NCI-H1694 treated with DMSO at 0.1 percent for 48 hours (cell line): ENCODE results near the gene KCNQ2.
"Not testable (repeated sequence)": the region's sequence is repeated elsewhere in the genome, so short reads cannot be mapped to it uniquely, and the experiment has no call there.

Experiments
- DNase-seq: peaks from one replicate; lab custom pipeline; 2025; lab: John Stamatoyannopoulos, UW

KCNQ2 gene

DNA sequence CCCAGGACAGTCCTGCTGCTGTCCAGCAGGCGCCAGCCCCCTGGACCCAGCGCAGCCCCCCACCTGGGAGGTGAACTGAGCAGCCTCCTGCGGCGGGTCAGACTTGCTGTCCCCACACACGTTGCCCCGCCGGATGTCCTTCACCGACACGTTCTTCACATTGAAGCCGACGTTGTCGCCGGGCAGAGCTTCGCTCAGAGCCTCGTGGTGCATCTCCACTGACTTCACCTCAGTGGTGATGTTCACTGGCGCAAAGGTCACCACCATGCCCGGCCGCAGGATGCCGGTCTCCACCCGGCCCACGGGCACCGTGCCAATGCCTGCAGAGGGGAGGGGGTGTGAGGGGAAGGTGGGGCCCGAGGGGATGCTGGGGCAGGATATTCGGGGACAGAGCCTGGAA, 18.0 kb upstream of the KCNQ2 start:
- DNase-seq, result no peak

DNA sequence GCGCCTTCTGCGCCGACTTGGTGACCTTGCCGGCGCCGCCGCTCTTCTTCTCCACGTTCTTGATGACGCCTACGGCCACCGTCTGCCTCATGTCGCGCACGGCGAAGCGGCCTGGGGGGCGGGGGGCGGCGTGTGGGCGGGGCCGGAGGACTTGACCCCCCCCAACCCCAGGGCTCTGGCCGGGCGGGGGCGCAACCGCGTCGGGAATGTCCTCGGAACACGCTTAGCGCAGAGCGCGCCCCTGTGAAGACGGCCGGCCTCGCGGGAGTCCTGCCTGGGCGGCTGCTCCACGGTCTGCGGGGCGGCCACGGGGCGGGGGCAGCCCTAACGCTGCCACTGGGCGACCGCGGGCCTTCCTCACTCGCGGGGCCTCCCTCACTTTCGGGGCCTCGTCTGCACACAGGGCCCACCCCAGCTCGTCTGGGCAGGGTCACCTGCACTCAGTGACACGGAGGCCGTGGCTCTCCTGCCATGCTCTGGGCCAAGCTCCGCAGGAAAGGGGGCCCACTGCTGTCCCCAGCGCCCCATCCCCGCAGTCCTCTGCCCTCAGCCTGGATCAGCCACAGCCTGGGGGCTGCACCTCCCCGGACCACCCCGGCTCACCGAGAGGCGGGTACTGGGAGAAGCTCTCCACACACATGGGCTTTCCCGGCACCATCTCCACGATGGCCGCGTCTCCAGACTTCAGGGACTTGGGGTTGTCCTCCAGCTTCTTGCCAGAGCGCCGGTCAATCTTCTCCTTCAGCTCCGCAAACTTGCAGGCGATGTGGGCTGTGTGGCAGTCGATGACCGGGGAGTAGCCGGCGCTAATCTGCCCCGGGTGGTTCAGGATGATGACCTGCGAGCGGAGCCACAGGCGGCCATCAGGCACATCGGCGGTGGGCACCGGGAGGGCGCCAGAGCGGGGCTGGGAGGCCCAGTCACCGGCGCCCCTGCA, 16.1 kb upstream of the KCNQ2 start:
- no peak for DNase-seq

DNA sequence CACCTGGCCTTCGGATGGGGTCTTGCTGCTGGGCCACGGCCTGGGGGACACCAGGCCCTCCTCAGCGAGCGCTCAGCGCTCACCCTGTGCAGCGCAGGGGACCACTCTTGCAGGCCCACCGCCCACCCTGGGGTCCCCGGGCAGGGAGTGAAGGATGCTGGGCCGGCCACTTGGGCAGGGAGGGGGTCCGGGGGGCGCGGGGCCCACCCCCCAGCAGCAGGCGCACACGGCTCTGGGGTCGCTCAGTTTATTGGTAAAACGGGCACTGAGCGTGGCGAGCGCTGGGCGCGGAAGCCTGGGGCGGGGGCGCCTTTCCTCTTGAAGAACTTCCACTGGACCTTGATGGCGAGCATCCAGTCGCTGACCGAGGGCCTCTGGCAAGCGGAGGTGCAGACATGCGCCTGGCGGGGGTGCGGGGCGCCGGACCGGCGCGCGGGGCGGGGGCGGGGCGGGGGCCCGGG, 15.4 kb upstream of the KCNQ2 start:
- DNase-seq, result no peak

DNA sequence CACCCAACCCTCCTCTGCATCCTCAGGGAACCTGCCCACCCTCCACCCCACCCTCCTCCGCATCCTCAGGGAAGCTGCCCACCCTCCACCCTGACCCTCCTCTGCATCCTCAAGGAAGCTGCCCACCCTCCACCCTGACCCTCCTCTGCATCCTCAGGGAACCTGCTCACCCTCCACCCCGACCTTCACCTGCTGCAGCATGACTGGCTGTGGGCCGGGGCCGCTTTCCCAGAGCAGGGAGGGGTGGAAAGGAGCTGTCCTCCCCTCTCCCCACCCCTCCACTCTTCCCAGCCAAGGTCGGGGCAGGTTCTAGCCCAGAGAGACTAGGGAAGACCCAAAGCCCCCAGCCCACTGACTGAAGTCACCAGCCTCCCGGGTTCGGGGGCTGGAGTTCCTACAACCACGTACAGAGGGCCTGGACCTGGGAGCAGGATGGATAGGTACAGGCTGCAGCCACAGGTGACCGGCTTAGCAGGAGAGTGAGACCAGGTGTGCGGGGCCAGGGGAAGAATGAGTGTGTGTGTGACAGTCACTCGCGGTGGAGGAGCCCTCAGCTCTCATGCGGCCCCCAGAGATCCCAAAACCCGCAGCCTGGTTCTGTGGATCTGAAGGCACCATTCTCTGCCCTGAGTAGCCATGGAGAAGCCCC, 14.8 kb upstream of the KCNQ2 start:
- DNase-seq, result no peak

DNA sequence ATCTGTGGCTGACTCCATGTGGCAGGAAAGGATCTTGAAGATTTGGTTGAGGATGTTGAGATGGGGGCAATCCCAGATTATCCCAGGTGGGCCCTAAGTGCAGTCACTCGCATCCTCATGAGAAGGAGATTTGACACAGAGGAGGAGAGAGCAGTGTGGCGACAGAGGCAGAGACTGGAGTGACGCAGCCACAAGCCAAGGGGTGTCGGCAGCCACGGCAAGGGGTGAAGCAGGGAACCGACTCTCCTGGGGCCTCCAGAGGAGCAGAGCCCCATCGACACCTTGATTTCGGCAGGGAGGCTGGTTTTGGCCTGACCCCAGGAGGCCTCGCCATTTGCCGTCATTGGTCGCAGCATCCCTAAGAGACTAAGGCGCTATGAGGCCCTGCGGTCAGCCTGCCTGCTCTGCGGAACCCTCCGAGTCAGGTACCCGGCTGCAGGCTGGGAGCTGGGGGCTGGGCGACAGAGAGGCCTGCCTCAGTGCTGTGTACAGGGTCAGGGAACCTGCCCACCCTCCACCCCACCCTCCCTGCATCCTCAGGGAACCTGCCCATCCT, 13.9 kb upstream of the KCNQ2 start:
- no peak for DNase-seq

DNA sequence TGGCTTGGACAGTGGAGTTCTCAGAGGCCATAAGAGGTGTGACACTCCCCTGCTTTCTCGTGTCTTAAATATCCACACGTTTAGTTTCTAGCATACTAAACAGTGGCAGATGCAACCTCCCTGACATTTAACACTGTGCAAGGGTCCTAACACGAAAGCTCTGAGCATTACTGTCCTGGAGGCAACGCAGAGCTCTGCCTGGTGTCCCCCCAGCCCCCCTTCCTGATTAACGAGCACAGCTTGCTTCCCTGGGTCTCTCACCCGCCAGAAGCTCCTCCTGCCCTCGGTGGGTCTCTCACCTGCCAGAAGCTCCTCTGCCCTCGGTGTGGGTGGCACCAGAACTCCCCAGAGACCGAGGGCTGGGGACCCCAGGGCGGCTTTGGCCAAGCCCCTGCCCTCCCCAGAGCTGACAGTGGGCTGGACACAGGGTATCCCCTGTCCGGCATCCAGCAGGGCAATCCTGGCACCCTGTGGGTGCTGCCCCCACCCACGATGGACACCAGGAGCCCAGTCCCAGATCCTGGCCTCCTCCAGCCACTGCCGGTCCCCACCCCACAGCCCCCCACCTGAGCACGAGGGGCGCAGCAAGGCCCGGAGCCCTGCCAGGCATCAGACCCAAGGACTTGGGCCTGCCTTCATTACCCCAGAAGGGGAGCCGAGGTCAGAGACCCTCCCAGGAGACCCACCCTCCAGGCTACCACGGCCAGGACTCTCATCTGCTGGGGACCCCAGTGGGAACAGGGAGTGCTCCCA, 12.4 kb upstream of the KCNQ2 start:
- DNase-seq, result no peak

DNA sequence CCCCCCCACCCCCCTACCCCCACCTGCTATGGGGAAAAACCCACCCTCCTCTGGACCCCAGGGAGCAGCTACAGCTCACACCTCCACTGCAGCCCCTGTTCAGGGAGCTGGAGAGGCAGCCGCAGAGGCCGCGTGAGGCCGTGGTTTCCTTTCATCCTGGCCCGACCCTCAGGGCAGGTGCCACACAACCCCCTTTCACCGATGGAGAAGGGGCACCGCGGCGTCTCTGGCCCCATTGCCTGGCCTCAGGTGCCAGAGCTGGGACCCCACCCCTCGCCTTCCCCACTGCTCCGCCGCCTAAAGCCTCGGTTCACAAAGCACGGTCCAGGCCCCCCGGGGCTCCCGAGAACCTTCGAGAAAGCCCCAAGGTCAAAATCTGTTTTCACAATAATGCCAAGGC, 11.8 kb upstream of the KCNQ2 start:
- DNase-seq, result no peak

DNA sequence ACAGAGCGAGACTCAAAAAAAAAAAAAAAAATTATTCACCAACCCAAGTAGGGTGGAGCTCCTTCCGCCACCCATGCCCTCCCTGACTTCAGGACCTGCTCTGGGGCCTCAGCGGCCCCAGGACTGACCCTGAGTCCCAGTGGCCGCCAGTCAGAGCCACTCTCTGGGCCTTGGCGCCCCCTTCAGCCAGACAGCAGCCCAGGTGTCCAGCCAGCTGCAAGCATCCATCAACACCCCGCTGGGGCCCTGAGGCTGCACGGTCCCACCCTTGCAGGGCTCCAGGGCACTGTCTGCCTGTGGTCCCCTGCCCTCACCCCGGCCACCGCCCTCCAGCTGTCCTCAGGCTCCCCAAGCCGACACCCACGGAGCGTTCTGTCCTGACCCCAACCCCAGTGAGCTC, 11.4 kb upstream of the KCNQ2 start:
- no peak for DNase-seq

DNA sequence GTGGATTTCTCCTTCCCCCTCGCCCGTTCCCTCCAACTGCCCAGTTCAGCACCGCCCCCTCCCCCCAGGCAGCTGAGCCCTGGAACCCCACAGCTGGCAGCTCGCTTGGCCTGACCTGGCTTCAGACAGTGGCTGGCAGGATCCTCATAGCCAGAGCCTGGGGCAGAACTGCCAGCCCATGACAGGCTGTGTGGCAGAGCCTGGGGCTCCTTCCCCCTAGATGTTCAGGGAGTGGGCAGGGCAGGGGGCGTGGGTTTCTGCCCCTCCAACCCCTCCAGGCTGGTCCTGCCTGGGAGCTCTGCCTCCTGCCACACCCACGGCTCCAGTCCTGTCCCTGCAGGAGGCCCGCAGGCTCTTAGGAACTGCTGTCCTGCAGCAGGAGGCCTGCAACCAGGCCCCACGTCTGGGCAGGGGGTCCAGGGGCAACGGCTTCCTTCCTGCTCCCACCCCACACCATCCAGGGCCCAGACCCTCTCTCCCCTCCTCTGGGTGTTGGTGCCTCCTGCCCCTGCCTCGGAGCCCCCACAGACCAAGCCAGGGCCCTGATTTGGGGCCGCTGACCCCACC, 9.6 kb upstream of the KCNQ2 start:
- DNase-seq, result no peak

DNA sequence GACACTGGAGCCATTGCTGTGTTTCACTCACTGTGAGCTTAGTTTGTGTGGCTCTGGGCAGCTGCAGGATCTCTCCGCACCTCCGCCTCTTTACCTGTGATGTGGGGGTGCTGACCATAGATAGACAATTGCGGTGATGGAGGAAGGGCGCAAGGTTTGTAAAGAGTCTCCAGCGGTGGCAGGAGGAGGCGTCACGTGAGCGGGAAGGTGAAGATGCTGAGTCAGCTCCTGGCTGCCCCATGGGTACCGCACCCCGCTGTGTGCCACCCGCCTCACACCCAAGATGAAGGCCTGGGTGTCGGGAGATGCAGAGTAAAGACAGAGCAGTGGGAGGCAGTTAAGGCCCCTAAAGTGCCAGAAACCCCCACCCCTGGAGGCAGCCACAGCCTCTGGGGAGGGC, 9.0 kb upstream of the KCNQ2 start:
- DNase-seq, result no peak

DNA sequence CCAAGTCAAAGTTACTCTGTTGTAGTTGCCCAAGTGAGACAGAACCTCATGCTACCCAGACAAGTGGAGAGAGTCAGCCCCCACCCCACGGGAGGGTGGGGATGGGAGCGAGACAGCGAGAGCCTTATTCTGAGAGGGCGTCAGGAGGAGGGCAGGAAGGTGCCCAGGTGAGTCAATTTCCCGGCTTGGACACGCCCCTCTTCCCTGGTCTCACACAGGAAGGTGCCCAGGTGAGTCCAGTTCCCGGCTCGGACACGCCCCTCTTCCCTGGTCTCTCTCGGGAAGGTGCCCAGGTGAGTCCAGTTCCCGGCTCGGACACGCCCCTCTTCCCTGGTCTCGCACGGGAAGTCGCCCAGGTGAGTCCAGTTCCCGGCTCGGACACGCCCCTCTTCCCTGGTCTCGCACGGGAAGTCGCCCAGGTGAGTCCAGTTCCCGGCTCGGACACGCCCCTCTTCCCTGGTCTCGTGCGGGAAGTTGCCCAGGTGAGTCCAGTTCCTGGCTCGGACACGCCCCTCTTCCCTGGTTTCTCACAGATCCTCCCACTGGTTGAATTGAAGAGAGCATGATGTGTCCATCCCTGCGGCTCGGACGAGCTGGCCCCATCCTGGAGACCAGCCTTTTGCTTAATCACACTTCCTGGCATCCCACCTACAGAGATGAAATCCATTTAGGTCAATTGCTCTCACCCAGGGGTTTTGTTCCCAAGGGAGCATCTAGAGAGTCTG, 7.4 kb upstream of the KCNQ2 start:
- DNase-seq, result not testable (repeated sequence)

DNA sequence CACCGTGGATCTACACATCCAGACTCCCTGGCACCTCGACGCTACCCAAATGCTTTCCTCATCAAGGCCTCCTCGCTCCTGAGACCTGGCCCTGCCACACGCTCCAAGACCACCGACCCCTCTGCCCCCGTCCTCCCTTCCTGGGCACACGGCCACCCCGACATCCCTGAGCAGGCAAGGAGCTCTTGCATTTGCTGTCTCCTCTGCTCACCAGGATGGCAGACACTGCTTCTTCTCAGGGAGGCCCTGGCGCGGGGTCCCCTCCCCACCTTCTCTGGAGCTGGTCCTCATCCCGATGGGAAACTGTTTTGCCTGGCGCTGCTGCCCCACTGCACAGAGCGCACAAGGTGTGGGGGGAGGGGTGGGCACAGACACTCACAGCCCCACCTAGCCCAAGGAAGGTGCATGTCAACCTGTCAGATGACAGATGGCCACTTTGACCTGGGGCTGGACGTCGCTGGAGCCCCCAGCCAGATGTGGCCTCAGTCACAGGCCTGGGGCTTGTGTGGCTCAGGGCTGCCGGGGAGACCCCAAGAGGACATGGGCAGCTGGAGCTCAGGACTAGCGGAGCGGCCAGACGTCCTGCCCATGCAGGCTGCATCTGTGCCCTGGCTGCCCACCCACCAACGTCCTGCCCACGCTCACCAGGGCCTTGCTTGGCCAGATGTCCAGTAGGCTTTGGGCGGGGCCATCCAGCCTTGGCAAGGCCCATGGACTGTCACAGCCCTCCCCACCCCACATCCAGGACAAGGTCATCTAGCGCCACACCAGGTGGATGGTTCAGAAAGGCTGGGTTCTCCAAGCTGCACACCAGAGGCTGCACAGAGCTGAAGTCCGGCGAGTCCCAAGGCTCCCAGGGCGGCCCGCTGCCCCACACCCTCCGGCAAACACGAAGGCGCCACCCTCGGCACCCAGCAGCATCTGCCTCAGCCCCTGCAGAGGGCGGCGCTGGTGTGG, 6.2 kb upstream of the KCNQ2 start:
- DNase-seq, result no peak

DNA sequence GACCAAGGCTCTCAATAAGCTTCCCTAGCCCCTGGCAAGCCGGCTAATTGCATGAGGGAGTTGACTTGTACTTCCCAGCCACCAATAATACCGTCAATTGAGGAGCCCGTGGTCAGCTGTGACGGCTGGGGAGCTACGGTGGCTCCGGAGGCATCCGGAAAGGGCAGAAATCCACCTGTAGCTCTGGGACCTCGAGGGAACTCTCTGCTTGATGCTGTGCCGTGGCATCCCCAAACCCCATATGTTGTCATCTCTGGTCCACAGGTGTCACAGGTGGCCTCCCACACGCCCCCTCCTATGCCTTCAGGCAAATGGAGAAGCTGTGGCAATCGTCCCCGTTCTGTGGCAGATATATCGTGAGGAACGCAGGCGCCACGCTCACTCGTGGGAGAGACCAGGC, 5.5 kb upstream of the KCNQ2 start:
- no peak for DNase-seq

DNA sequence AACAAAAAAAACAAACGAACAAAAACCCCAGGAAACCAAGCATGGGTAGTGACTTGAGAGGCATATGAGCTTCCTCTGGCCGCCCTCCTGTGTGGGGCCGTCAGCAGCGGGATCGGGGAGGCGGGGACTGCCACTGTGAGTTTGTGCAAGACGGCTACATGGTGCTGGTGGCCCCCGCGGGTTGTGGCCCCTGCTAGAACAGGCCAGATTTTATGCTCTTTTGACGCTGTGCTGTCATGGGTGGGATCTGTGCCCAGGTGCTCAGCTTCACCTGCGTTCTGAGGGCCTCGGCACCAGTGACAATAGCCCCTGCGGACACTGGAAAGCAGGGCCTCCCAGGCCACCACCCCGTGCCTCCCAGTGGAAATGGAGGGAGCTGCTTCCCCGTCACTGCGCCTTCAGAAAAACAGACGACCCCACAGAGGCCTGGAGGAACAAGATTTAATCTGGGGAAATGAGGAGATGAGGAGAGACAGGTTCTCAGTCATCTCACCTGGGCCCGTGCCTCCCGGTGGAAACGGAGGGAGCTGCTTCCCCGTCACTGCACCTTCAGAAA, 4.7 kb upstream of the KCNQ2 start:
- no peak for DNase-seq

DNA sequence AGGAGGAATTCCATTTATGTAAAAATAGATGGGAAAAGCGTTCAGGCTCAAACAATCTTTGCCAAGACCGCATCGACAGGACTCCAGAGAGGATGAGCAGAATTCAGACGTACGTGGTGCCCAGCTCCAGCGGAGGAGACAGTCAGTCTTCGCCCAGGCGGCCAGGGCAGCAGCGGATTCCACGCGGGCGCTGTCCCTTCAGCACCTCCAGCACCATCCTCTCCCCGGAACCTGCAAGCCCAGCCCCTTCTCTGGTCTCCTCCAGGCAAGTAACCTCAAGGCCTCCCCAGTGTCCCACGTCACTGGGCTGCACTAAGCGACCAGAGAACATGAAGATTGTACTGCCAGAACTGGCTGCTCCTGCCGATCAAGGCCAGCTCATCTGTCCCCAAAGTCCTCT, 2.8 kb upstream of the KCNQ2 start:
- no peak for DNase-seq

DNA sequence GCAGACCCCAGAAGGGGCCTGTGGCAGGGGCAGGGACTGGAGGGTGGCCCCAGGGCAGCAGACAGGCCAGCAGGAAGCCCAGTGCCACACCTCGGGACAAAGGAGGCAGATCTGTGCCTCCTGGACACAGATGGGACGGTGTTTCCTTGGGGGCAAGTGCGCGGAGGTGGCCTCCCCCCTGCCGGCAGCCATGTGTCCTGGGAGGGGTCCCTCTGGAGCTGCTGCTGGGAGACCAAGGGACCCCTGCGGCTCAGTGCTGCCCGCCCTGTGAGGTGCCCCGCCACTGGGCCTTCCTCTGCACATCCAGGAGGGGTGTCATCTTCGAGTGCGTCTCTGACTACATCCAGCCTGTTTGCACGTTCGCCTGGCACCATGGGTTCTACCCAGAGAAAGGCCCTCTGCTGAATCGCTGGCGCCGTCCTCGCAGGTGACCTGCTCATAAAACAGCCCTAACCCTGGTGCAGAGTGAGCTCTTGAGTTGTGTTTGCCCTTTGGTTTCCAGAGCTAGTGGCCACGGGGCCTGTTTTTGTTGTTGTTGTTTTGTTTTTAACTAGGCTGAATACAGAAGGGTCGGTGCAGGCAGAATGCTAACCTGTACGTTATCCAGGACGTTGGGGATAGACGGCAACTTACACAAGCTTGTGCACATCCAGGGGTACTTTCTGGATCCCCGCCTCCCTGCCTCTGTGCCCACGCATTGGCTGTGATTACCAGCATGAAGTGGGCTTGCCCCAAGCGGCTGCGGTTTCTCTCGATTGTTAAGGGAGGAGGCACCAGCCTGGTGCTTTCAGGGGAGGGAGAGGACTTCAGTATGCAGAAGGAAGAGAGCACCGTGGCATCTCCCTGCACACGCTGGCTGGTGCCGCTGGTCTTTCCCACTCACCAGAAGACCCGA, 1.3 kb upstream of the KCNQ2 start:
- DNase-seq, result no peak

DNA sequence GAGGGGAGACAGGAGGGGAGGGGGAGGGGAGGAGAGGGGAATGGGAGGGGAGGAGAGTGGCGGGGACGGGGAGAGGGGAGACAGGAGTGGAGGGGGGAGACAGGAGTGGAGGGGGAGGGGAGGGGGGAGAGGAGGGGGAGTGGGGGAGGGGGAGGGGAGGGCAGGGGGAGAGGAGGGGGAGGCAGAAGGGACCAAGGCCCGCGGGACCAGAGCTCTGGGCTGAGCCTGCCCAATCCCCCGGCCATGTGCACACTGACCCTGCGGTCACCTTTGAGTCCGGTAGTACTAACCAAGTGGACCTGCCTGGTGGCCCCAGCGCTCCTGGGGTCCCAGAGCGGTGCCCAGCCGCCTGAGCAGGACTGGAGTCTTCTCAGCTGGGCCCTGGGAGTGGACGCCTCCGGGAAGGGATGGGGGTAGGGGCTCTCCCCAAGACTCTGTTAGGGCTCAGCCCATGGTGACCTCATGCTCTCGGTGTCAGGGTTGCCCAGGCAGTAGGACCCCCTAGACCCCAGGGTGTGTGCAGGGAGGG, 471 bp upstream of the KCNQ2 start:
- DNase-seq, result no peak

DNA sequence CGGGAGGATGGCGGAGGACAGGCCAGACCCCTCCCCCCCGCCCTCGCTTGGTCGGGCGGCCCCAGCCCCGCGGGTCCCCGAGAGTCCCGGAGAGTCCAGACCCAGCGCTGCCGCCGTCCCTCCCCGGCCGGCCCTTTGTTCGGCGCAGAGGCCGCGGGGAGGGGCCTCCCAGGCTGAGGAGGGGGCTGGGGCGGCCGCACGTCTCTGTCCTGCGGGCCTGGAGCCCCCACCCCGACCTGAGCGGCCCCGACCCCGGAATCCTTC, 806 bp downstream of the KCNQ2 start:
- no peak for DNase-seq
